ENCODE measurements around the gene ZWILCH. TPM values are rescaled to one million over a fixed set of nuclear protein-coding genes. Genes with fewer than 3 reads are reported as not detected.

Gene ZWILCH
- total and polyA plus RNA-seq, 9 of the 15 experiments (the other 6 are each of a cell fraction or from before 2014, with no cell fraction given): 32.8 to 94.2 (median 52.1) TPM

DNA sequence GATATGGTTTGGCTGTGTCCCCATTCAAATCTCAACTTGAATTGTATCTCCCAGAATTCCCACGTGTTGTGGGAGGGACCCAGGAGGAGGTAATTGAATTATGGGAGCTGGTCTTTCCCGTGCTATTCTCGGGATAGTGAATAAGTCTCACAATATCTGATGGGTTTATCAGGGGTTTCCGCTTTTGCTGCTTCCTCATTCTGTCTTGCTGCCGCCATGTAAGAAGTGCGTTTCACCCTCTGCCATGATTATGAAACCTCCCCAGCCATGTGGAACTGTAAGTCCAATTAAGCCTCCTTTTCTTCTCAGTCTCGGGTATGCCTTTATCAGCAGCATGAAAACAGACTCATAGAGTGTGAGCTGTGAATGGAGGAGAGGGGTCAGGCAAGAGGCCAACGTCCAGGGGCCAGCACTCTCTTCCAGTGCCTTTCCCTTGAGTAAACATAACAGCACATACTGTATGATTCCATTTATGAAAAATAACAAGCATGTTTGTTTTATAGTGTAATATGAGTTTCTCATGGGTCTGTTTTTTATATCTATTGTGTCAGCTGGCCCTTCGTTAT is 76.9 kb downstream of the ZWILCH start (continued):
- TF ChIP-seq, protein P1, sequence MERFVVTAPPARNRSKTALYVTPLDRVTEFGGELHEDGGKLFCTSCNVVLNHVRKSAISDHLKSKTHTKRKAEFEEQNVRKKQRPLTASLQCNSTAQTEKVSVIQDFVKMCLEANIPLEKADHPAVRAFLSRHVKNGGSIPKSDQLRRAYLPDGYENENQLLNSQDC (CRISPR knock-in tag; IDR thresholded peaks at IDR 0.05): peak; percentile 23; the same call in 1 of the 2 replicates
- TF ChIP-seq, protein P2, sequence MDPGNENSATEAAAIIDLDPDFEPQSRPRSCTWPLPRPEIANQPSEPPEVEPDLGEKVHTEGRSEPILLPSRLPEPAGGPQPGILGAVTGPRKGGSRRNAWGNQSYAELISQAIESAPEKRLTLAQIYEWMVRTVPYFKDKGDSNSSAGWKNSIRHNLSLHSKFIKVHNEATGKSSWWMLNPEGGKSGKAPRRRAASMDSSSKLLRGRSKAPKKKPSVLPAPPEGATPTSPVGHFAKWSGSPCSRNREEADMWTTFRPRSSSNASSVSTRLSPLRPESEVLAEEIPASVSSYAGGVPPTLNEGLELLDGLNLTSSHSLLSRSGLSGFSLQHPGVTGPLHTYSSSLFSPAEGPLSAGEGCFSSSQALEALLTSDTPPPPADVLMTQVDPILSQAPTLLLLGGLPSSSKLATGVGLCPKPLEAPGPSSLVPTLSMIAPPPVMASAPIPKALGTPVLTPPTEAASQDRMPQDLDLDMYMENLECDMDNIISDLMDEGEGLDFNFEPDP (CRISPR knock-in tag; IDR thresholded peaks at IDR 0.05): peak; percentile 38; the same call in 1 of the 2 replicates
- TF ChIP-seq NCOR1 (IDR thresholded peaks at IDR 0.05) (peak; percentile 44), OTX1 (CRISPR knock-in tag; IDR thresholded peaks at IDR 0.05) (0 out of 2 replicates have a peak, but pooled peaks have one; percentile 52), FIP1L1 (IDR thresholded peaks at IDR 0.05; ENCODE audit: low read depth, low read length, poor library complexity, severe bottlenecking) (no peak), ZBTB8A (IDR thresholded peaks at IDR 0.05; ENCODE audit: partially characterized antibody) (no peak), SPI1 (IDR thresholded peaks at IDR 0.05; ENCODE audit: borderline replicate concordance, low read depth, low read length) (peak; percentile 93), PPARD (CRISPR knock-in tag; IDR thresholded peaks at IDR 0.05) (no peak), SP1 (CRISPR knock-in tag; IDR thresholded peaks at IDR 0.05) (peak; percentile 75), HDAC1 (IDR thresholded peaks at IDR 0.05) (peak; percentile 84 to 97; a peak in 3 of 4 replicates), ARHGAP35 (IDR thresholded peaks at IDR 0.05; ENCODE audit: partially characterized antibody) (peak; percentile 78), SMARCA4 (IDR thresholded peaks at IDR 0.05) (no peak), RB1 (IDR thresholded peaks at IDR 0.05; ENCODE audit: low read depth) (peak; percentile 49; the same call in 1 of the 2 replicates), HDAC3 (IDR thresholded peaks at IDR 0.05; ENCODE audit: borderline replicate concordance, partially characterized antibody) (peak; percentile 65)
- TF ChIP-seq, protein P3, sequence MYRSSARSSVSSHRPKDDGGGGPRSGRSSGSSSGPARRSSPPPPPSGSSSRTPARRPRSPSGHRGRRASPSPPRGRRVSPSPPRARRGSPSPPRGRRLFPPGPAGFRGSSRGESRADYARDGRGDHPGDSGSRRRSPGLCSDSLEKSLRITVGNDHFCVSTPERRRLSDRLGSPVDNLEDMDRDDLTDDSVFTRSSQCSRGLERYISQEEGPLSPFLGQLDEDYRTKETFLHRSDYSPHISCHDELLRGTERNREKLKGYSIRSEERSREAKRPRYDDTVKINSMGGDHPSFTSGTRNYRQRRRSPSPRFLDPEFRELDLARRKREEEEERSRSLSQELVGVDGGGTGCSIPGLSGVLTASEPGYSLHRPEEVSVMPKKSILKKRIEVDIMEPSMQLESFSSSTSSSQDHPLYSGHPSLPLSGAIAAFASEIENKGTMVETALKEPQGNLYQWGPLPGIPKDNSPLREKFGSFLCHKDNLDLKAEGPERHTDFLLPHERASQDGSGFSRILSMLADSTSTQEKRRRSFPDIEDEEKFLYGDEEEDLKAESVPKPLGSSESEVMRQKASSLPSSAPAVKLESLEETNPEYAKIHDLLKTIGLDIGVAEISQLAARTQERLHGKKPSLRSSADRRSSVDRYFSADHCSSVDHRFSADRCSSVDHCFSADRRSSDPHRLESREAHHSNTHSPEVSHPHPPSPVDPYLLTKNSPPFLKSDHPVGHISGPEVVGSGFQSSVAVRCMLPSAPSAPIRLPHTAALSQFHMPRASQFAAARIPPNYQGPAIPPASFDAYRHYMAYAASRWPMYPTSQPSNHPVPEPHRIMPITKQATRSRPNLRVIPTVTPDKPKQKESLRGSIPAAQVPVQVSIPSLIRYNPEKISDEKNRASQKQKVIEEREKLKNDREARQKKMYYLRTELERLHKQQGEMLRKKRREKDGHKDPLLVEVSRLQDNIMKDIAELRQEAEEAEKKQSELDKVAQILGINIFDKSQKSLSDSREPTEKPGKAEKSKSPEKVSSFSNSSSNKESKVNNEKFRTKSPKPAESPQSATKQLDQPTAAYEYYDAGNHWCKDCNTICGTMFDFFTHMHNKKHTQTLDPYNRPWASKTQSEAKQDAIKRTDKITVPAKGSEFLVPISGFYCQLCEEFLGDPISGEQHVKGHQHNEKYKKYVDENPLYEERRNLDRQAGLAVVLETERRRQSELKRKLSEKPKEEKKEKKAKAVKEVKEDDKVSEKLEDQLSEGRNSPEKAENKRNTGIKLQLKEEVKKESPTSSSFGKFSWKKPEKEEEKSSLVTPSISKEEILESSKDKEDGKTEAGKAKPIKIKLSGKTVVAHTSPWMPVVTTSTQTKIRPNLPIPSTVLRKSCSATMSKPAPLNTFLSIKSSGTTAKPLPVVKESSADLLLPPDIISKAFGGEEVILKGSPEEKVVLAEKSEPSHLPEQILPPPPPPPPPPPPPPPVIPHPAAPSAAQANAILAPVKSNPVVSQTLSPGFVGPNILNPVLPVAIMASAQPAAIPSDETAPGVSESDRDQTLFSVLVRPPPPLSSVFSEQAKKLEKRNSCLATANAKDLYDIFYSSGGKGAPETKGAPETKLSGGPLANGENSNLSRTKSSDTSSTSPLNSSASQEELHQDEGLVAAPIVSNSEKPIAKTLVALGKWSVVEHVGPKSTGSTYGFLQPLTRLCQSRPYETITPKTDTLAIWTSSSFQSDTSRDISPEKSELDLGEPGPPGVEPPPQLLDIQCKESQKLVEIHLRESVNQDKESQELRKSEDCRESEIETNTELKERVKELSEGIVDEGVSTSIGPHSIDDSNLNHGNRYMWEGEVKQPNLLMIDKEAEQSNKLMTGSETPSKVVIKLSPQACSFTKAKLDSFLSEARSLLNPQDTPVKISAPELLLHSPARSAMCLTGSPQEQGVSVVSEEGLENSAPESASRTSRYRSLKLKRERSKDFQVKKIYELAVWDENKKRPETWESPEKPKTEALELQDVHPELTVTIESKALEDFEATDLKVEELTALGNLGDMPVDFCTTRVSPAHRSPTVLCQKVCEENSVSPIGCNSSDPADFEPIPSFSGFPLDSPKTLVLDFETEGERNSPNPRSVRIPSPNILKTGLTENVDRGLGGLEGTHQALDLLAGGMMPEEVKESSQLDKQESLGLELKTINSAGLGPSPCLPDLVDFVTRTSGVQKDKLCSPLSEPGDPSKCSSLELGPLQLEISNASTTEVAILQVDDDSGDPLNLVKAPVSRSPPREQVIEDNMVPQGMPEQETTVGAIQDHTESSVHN (IDR thresholded peaks at IDR 0.05; ENCODE audit: borderline replicate concordance in 1 of 2, low read depth in 1 of 2): 0 out of 4 replicates have a peak, but pooled peaks of 1 of the 2 experiments have one; percentile 26
- TF ChIP-seq, protein P4, sequence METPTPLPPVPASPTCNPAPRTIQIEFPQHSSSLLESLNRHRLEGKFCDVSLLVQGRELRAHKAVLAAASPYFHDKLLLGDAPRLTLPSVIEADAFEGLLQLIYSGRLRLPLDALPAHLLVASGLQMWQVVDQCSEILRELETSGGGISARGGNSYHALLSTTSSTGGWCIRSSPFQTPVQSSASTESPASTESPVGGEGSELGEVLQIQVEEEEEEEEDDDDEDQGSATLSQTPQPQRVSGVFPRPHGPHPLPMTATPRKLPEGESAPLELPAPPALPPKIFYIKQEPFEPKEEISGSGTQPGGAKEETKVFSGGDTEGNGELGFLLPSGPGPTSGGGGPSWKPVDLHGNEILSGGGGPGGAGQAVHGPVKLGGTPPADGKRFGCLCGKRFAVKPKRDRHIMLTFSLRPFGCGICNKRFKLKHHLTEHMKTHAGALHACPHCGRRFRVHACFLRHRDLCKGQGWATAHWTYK (CRISPR knock-in tag; IDR thresholded peaks at IDR 0.05): peak; percentile 70; the same call in 1 of the 2 replicates
